GM19455 (cell line): ENCODE measurements around the gene SLC12A1.

Source experiments
- ATAC-seq: cut with Tn5 transposase; IDR thresholded peaks from one replicate; pipeline ENCODE4 v1.9.1; 2021; ENCODE audit not compliant: unreplicated experiment

SLC12A1 gene

DNA sequence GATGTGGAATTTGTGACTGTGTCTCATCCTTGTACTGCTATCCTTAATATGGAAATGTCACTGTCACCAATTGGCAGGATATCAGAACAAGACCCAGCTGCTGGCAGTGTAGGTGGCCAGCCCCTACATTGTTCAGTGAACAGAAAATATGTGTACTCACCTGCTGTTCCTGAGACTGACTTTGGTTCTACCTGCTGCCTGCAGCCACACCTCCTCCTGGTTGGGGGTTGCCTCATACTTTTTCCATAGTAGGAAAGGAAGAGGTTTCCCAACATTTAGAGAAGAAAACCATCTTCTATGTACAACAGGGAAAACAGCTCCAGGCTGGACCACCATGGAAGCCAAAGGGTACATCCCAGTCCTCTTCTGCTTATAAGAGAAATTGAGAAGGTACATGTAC lies 35.9 kb downstream of the SLC12A1 start:
- no peak for ATAC-seq

DNA sequence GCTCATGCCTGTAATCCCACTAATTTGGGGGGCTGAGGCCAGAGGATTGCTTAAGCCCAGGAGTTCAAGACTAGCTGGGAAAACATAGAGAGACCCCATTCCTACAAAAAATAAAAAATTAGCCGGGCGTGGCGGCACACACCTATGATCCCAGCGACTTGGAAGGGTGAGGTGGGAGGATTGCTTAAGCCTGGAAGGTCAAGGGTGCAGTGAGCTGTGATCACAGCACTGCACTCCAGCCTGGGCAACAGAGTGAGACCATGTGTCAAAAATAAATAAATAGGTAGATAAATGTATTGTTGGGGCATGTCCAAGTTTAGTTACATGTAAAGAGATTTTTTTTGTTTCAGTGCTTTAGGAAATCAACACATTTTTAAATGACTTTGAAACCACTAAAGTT lies 36.4 kb downstream of the SLC12A1 start:
- ATAC-seq = no peak

DNA sequence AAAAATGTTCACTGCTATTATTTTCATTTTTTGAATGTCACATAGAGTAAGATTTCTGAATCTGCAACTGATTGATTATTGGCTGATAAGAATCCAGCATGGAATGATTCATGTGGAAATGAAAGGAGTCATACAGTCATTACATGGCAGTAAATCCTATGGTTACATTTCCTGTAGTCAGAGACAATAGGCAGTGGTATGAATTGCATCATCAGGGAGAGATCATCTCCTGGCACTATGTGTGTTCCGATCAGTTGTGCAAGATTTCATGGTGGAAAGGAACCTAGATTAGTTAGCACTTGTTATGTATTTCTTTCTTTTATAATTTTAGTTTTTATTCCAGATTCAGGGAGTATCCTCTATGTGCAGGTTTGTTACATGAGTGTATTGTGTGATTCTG lies 38.8 kb downstream of the SLC12A1 start:
- no peak for ATAC-seq

DNA sequence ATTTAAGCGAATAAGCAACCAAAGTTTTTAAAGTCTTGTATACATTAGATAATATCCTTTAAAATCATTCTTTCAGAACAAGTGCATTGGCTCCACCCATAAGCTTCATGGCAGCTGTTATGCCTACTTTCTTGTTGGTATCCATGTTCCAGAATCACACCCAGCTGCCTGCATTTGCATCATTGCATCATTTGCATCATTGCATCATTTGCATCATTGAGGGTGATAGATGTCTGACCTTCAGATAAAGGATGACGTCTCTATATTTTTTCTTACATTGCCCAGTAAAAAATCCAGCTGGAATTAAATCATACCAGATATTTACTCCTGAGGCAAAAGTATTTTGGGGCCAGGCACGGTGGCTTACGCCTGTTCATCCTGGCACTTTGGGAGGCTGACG lies 42.3 kb downstream of the SLC12A1 start:
- no peak for ATAC-seq

- no peak for ATAC-seq
Observed at GRCh38 chr15:48250640-48251076, 44.6 kb downstream of the SLC12A1 start.

GRCh38 chr15:48253172-48253571 lies 47.1 kb downstream of the SLC12A1 start:
- ATAC-seq = no peak

DNA sequence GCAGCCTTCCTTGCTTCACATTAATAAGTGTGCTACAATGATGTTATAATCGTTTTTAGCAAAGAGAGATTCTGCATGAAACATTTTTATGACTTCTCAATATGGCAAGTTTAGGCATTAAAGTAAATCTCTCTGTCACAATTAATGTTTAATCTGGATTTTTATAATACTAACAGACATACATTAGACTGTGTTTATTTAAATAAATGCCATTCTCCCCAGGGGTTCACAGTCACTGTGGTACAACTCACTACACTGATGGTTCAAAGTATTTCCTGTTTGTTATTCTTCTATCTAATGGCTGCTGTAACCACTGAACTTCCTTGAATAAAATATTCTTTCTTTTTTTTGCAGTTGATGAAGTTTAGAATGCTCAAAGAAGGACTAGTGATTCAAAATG lies 59.0 kb downstream of the SLC12A1 start:
- no peak for ATAC-seq

DNA sequence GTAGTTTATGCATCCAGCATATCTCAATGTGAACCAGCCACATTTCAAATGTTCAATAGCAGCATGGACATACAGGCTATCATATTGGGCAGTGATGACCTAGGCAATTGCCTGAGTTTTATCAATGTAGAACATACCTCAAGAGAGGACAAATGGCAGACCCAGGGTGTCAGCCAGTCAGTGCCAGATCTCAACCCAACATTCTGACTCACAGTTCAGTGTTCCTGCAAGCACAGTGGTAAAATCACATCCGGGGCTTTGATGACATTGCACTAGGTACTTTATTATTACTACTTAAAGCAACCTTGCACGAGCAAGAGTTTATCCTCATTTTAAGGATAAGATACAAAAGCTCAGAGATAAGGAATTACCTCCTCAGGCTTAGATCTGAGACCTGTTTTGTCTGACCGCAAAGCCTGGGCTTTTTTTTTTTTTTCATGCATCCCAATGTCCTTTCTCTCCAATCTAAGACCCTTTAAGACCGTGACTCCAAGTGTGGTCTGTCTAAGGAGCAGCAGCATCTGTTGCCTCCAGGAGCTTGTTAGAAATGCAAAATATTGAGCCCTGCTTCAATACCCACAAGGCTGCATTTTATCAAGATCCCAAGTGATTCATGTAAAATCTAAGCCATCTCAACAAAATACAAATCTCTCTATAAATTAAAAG lies 60.1 kb downstream of the SLC12A1 start:
- no peak for ATAC-seq

DNA sequence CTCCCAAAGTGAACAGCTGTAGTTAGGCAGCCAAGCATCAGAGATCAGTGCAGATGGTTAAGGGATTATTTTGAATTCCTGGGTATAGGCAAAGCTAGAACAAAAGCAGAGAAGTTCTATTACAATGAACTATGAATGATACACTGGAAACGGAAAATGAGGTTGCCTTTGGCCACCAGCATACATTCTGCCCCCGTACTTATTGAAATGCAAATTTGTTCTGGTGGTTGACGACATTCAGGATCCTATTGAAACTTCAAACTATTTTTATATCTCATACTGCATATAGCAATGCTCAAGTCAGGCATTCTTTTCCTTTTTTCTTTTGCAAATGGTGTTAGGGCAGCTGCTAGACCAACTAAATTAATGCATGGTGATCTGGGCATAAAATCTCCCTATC lies 61.7 kb downstream of the SLC12A1 start:
- no peak for ATAC-seq

GRCh38 chr15:48273049-48273448 lies 66.9 kb downstream of the SLC12A1 start:
- ATAC-seq = no peak

GRCh38 chr15:48278666-48279065 lies 72.6 kb downstream of the SLC12A1 start:
- no peak for ATAC-seq

DNA sequence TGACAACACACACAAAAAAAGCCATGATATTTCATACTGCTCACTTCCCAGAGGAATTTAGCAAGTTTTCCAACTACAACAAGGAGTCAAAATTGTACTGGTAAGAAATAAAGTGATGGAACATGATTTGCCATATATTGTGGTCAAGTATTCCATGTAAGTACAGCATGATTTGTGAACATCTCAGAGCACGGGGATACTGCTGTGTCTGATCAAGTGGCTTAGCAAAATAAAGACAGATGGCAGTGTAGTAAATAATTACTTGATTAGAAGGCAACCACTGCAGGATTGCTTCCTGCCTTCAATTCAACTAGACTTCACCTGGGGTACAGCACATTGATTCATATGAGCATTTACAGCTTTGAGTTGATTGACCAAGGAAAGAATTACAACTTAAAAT lies 73.5 kb downstream of the SLC12A1 start:
- no peak for ATAC-seq

- ATAC-seq = no peak
Observed at GRCh38 chr15:48281674-48282073, 75.6 kb downstream of the SLC12A1 start.

DNA sequence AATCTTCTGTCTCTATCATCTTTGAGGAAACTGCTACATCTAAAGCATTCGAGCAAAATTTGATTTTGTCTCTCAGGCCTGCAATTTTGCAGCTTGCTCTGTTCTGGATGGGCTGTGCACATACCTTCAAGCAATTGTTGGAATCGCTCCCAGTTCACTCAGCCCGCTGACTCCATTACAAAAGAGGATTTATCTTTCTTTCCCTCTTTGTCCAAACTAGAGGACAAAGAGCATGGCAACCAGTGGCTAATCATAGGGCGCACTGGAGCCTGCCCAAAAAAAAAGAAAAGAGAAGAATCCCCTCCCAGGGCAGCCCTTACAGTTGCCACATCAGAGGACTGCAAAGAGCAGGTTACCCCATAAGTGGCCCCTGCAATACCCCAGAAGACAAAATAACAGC lies 76.1 kb downstream of the SLC12A1 start:
- no peak for ATAC-seq

GRCh38 chr15:48283396-48284145 lies 77.5 kb downstream of the SLC12A1 start:
- ATAC-seq = no peak

DNA sequence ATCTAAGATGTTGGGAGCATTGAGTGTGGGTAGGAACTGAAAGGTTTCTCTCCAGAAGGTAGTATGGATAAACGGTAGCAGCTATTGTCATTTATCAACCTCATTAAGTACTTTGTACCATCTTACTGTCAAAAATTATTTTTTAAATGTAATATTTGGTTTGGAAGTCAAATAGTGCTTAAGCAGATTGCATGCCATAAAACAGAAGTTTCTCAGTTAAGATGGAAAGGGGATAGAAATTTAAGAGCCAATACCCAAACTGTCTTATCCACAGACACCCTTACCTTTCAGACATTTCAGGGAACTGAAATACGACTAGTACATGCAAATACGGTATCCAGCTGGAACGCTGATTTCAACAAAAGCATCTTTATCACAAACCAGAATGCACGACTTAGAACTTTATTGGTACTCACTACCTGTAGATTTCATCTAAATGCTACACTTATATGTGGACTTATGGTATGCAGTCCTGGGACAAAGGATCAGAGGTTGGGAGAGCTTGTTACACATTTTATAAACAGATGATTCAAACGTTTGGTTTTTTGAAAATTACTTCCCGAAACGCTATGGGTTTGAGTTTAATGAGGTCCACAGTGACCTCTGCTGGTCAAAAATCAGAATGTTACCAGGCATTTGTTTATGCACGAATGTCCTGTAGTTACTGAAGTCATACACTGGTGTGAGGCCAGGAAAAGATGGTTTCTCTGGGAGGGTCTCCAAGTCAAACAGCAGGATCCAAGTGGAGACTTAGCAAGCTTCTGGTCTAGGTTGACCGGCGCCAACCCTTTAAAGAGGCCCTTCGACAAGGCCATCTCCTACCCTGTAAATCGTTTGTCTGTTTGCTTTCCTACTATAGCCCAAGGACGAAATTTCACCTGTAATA lies 79.5 kb downstream of the SLC12A1 start:
- peak; percentile 70 for ATAC-seq

GRCh38 chr15:48289628-48290027 lies 83.5 kb downstream of the SLC12A1 start:
- ATAC-seq = no peak

DNA sequence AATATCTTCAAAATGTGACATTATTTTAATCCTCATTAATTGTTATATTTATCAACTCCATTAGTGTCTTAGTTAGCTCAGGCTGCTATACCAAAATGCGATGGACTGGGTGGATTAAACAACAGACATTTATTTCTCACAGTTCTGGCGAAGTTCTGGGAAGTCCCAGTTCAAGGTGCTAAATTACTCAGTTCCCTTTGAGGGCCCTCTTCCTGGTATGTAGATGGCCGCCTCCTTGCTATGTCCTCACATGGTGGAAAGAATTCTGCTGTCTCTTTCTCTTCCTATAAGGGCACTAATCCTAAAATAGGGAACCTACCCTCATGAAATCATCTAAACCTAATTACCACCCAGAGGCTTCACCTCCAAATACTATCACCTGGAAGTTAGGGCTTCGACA lies 86.4 kb downstream of the SLC12A1 start:
- no peak for ATAC-seq

DNA sequence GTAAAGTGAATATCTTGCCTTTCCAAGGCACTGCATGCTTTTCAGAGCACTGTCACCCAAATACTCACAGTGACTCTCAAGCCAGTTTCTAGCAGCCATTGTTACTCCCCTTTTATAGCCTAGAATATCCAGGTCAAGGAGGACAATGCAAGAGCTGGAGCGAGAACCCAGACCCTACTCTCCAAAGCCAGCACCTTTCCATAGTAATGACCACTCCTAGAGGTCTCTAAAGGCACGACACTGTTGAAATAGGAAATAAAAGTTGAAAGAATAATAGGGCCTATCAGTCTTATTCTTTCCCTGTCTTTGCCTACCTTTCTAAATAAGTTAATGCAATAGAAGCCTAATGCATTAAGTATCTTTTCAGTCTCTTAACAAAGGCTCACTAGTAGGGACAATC lies 91.6 kb downstream of the SLC12A1 start:
- no peak for ATAC-seq

GRCh38 chr15:48298914-48299313 lies 92.8 kb downstream of the SLC12A1 start:
- no peak for ATAC-seq

DNA sequence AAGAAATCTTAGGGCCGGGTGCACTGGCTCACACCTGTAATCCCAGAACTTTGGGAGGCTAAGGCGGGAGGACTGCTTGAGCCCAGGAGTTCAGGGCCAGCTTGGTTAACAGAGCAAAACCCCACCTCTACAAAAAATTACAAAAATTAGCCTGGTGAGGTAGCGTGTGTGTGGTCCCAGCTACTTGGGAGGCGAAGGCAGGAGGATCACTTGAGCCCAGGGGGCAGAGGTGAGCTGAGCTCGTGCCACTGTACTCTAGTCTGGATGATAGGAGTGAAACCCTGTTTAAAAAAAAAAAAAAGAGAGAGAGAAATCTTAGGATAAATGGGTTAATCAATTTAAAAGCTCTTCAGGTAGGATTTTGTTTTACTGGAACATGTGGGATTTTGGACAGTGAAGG lies 93.9 kb downstream of the SLC12A1 start:
- ATAC-seq = no peak

DNA sequence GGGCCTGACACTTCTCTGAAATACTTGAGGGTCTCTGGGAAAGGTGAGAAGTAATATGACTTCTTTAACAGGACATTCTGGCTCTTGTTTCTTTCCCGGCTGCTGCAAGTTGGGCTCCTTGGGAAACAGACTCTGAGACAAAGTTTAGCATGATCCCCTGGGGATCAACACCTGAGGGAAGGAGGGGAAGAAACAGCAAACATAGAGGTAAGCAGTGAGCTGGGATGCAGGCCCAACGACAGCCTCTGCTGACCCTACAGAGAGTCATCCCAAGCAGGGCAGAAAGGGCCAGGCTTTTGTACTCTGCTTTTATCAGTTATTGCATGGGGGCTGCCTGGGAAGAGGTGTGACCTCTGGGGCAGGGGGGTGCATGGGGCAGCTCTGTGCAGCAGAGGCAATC lies 98.3 kb downstream of the SLC12A1 start:
- no peak for ATAC-seq
